GM04504 (cell line): Measurements from ENCODE around the gene RAB32.
"Not testable (repeated sequence)": the region's sequence is repeated elsewhere in the genome, so short reads cannot be mapped to it uniquely, and the experiment has no call there.

Experiments
- DNase-seq: peaks from one replicate; pipeline ENCODE4 v3.0.0-alpha.2; 2012; ENCODE audit warnings: low read depth

RAB32 gene

GRCh38 chr6:146543211-146543939, at the start of gene RAB32:
TSS of gene RAB32 (plus strand) at chr6:146543833. CDS start at chr6:146543872, 39 bp downstream.
- DNase-seq, result peak; percentile 94

- DNase-seq, result no peak
These were observed 45.3 kb upstream of the RAB32 start for GRCh38 chr6:146498309-146498708.

GRCh38 chr6:146503096-146503495, 40.5 kb upstream of the RAB32 start:
- DNase-seq, result no peak

GRCh38 chr6:146515212-146515611, 28.4 kb upstream of the RAB32 start:
- no peak for DNase-seq

GRCh38 chr6:146526192-146526591, 17.4 kb upstream of the RAB32 start:
- no peak for DNase-seq

- no peak for DNase-seq
These were observed 10.9 kb upstream of the RAB32 start for GRCh38 chr6:146532702-146533101.

GRCh38 chr6:146542881-146543210, 787 bp upstream of the RAB32 start:
- no peak for DNase-seq

GRCh38 chr6:146543940-146544615, 445 bp downstream of the RAB32 start:
- DNase-seq, result no peak

GRCh38 chr6:146544616-146545182, 1.1 kb downstream of the RAB32 start:
- no peak for DNase-seq

- DNase-seq, result peak; percentile 47
These were observed 1.9 kb downstream of the RAB32 start for GRCh38 chr6:146545581-146545980.

- DNase-seq, result peak; percentile 76
These were observed 2.9 kb downstream of the RAB32 start for GRCh38 chr6:146546443-146547043.

GRCh38 chr6:146547889-146548288, 4.3 kb downstream of the RAB32 start:
- no peak for DNase-seq

- DNase-seq, result no peak
These were observed 5.3 kb downstream of the RAB32 start for GRCh38 chr6:146548898-146549374.

- DNase-seq, result peak; percentile 40
These were observed 7.3 kb downstream of the RAB32 start for GRCh38 chr6:146550911-146551310.

- DNase-seq, result no peak
These were observed 7.9 kb downstream of the RAB32 start for GRCh38 chr6:146551545-146551944.

GRCh38 chr6:146553377-146554135, 9.9 kb downstream of the RAB32 start:
- no peak for DNase-seq

- no peak for DNase-seq
These were observed 17.0 kb downstream of the RAB32 start for GRCh38 chr6:146560607-146561006.

- DNase-seq, result not testable (repeated sequence)
These were observed 23.0 kb downstream of the RAB32 start for GRCh38 chr6:146566661-146567060.

GRCh38 chr6:146568619-146569018, 25.0 kb downstream of the RAB32 start:
- DNase-seq, result not testable (repeated sequence)

GRCh38 chr6:146574211-146574610, 30.6 kb downstream of the RAB32 start:
- no peak for DNase-seq

- no peak for DNase-seq
These were observed 34.4 kb downstream of the RAB32 start for GRCh38 chr6:146578054-146578453.

GRCh38 chr6:146581968-146582367, 38.3 kb downstream of the RAB32 start:
- DNase-seq, result no peak
